HG03469 (cell line): ENCODE data around the gene PDZD2.
A peak's percentile ranks its signal among the peaks of the same experiment; 100 is the strongest.

Experiments
- ATAC-seq: cut with Tn5 transposase; IDR thresholded peaks from one replicate; pipeline ENCODE4 v1.9.1; 2021; ENCODE audit warnings: mild to moderate bottlenecking, moderate library complexity, moderate number of reproducible peaks; ENCODE audit not compliant: unreplicated experiment

Gene PDZD2

GRCh38 chr5:31809050-31809870 is 170.3 kb downstream of the PDZD2 start:
- ATAC-seq = peak; percentile 46

DNA sequence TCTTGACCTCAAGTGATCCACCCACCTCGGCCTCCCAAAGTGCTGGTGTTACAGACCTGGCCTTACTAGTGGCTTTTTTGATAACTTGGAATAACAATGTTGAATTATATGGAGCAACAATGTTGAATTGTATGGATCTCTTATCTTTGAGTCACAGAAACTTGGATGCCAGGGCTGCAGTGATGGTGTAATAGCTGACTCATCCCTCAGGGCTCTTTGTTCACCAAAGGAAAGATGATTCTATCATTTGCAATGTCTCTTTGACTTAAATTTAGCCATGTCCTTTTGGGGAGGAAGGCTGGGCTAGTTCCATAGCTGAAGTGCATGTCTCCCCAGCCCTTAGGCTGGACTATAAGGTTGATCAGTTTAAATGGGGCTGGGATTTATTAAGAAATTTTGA is 172.3 kb downstream of the PDZD2 start:
- no peak for ATAC-seq

DNA sequence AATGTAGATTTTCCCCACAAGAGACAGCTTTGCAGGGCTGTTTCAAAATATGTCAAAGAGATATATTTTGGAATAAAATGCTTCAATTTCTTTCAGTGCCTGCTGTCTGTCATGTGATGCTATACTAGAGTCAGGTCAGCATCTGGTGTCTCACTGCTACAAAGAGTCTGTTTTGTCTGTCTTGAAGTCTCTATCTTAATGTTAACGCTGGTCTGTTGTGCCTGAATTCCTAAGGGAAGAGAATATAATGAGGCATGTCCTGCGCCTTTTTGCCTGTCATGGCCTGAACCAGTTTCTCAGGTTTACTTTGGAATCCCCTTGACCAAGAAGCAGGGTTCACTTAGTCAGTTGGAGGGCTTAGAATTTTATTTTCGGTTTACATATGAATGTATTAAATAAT is 176.4 kb downstream of the PDZD2 start:
- ATAC-seq = no peak

DNA sequence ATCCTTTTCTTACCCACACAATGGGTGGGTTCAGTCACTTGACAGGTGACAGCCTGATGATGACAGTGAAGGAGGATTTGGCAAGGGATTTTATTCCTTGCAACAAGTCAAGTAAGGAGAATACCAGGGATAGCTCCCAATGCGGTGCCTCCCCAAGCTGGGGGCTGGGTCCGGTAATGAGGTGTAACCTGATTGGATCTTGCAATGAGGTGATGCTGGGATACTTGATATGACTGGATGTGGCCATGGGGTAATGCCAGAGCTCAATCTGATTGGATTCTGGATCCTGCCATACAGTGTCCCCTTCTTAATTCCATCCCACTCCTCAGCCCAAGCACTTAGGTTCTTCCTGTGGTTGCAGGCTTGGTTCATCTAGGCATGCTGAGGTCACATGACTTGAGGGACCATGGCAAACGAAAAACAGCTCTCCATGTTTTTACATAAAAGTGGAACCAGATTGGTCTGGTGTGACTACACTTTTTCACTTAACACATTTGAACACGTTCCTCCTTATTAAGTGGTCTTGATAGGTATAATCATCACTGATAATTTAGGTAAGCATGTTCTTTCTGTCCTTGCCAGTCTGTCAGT is 181.1 kb downstream of the PDZD2 start:
- no peak for ATAC-seq

- ATAC-seq = no peak
Measured at GRCh38 chr5:31823472-31823871, 184.5 kb downstream of the PDZD2 start.

DNA sequence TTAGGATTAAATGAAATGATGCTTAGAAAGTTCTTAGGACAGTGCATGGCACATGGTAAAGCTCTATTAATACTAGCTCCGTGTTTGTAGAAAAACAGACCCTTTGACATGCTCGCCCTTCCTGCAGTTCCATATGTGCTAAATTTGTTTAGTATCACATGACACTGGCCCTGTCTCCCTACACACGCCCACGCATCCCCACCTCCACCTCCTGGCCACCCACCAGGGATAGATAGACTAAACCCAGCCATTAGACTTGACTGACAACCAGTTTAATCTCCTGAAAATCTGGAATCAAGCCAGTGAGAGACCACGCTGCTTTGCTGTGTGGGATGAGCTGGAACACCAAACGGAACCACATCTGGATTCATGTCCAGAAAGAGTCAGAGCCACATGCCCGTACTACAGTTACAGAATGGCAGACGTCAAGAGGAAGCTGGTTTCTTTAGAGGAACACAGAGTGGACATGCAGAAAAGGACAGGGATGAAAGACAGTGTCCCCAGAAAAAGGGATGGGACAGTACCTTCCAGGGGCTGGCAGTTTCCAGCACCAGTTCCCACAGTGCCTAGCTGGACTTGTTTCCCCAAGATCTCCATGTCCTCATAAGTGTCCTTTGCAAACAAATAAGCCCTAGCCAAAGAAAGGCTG is 186.1 kb downstream of the PDZD2 start:
- no peak for ATAC-seq

DNA sequence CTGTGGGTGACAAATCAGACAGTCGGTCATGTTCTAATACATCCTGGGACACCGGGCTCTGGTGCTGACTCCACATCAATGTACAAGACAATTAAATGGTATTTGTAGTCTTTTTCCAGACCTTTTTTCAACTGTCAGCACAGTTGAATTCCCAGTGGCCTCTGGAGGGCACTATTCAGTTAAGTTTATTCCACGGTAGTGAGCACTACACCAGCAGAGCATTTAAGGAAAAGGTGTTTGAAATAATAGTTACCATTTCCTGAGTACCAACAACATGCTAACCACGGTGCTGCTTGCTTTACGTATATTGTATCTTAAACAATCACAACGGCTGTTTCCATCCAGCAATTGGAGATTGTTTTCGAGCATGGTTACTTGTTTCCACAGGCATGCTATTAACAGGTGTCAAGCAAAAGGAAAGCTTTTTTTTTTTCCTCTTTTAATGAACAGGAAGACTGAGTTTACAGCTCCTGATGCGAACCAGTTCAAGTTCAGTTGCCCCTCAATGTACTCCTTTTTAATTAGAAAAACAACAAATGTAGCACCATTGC is 186.7 kb downstream of the PDZD2 start:
- ATAC-seq = no peak

DNA sequence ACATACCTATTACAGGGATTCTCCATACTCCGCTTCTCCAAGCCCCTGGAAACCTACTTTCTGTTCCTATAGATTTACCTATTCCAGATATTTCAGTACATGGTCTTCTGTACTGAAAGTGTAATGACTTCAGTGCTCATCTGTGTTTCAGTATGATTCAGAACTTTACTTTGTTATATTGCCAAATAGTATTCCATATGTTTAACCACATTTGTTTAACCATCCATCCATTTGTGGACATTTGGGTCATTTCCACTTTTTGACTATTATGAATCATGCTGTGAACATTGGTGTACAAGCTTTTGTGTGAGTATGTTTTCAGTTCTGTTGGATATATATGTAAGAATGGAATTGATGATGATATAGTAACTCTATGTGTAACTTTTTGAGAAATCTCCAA is 188.9 kb downstream of the PDZD2 start:
- no peak for ATAC-seq

DNA sequence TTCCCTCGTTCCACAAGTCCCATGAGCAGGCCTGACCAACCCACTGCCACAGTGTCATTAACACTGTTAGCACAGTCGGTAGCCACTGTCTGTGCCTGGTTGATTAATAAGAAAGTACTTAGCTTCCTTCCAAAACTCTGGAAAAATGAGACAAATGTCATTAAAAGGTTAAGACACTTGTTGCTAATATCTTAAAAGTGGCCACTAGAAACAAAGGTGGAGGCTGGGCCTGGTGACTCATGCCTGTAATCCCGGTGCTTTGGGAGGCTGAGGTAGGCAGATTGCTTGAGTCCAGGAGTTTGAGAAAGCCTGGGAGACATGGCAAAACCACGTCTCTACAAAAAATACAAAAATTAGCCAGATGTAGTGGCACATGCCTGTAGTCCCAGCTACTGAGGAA is 194.0 kb downstream of the PDZD2 start:
- no peak for ATAC-seq

- no peak for ATAC-seq
Measured at GRCh38 chr5:31833710-31834109, 194.8 kb downstream of the PDZD2 start.

GRCh38 chr5:31844622-31845345 is 205.9 kb downstream of the PDZD2 start:
- no peak for ATAC-seq

- ATAC-seq = no peak
Measured at GRCh38 chr5:31845361-31845760, 206.4 kb downstream of the PDZD2 start.

DNA sequence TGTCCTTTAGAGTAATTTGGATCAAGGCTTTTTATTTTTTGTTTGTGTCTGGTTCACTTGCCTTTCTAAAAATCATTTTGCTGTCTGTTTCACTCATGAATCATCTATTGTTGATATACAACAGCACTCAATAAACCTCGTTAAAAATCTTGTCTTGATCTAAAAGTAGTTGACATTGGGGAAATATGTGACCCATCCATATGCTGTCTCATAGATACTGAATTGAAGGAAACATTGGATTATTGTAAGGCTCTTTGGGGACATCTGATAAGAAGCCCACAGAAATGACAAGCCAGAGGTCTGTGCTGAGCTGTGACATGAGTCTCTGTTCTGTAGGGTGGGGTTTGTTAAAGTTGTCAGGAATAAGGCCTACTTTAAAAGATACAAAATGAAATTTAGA is 208.0 kb downstream of the PDZD2 start:
- ATAC-seq = no peak

- no peak for ATAC-seq
Measured at GRCh38 chr5:31847354-31847753, 208.4 kb downstream of the PDZD2 start.

GRCh38 chr5:31850981-31851689 is 212.2 kb downstream of the PDZD2 start:
- no peak for ATAC-seq

DNA sequence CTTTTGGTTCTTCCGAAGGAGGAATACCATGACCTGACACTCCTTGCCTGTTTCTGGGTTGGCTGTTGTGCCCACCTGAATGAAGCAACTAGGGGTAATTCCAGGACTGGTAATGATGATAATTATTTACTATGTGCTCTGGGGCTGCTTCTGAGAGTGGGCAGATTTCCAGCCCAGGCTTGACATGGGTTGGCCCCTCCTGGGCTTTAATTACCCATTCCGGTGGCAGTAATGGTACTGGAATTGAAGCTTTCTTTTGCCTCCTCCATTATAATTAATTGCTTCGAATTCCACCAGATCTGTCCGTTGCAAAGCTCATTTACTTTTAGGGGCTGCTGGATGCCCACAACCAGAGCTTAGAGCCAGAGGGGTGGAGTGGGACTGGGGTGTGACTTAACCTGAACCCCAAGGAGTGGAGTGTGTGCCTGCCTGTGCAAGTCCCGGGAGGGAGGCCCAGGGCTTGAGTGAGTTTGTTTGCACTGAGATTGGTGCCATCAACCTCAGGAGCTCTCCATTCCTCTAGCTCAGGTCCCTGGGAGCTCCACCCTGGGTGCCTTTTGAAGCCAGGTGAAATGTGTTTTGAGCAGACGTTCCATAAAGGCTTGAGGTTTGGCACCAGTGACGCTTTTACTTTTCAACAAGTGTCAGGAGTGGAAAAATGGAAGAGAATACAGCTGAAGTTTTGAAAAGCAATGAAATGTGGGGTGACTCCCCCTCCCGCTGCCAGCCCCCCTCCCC is 214.6 kb downstream of the PDZD2 start:
- ATAC-seq = no peak

- no peak for ATAC-seq
Measured at GRCh38 chr5:31854181-31855133, 215.5 kb downstream of the PDZD2 start.

DNA sequence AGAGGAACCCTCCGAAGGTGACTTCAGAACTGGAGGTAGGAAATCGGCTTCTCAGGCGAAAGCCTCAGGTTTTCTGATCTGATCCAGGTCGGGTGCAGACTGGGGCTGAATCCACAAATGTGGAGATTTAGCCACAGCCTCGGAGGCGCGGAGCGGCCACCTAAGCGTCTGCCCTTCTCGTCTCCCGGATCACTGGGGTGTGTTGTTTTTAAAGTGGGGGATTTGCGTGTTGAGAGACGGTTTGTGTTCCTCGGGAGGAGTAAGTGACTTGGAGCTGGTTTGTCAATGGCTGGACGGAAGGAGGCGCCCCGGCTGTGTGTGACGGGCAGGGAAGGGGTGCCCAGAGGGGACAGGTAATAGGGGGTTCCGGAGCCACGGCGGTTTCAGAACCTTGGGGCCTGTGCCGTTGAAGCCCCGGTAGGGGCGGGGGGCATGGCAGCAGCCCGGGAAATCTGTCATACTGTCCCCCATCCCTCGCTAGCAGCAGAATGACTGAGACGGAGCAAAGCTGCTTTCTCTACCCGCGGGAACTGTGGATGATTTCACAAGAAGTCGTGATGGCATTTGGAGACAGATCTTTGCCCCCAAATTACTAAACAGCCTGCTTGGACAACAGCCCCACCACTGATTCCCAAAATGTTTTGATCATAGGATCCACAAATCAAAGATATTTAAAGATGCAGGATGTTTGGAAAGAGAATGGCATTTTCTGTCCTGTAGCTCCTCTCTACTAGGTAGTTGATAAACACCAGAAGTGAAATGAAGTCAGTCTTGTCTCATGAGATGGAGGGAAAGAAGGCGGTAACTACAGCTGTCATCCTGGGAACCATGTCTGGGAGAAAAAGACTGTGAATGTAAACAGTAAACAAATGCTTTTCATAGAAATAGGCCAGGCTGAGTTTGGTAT is 216.5 kb downstream of the PDZD2 start:
- ATAC-seq = no peak
